GM20000 (cell line): ENCODE results near the gene EPHX1.
"Not testable (repeated sequence)": the region's sequence is repeated elsewhere in the genome, so short reads cannot be mapped to it uniquely, and the experiment has no call there.

Experiments used
- DNase-seq: peaks from one replicate; pipeline ENCODE4 v3.0.0; 2012; ENCODE audit warnings: low spot score
- CTCF ChIP-seq: IDR thresholded peaks from 2 replicates; pipeline ENCODE4 v1.5.1; 2012; ENCODE audit warnings: mild to moderate bottlenecking, control low read depth; ENCODE audit errors: extremely low read depth, missing control alignments

The EPHX1 gene

DNA sequence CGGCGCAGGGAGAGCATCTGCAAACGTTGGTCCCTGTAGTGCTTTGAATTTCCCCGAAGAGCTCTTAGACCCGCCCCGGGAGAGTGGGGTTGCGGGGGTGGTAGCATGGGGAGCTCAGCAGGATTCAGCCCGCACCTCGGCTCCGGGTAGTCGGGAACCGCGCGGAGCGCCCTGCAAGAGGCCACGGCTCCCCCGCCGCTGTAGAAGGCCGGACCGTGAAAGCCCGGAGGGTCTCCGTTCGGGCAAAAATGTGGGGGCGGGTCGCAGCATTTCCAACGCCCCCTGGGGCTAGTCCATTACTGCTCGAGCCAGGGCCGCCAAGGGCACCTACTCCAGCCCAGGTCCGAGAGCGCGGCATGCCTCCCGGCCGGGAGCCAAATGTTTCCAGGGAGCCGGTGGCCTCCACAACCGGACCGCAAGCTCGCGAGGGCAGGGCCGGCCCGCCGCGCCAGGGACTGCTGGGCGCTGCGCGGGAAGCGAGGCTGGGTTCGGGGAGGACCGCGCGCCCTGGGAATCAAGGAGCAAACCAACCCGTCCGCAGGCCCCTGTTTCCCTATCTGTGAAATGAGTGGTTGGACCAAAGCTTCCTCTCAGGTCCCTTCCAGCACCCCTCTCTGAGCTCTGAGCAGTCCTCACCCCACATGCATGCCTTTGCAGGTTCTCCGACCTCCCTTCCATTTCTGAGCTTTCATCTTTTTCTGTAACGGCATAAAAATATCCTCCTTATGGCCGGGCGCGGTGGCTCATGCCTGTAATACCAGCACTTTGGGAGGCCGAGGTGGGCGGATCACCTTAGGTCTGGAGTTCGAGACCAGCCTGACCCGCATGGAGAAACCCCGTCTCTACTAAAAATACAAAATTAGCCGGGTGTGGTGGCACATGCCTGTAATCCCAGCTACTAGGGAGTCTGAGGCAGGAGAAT is 73.0 kb downstream of the EPHX1 start:
- peak; percentile 66 for DNase-seq
- no peak for TF ChIP-seq CTCF

DNA sequence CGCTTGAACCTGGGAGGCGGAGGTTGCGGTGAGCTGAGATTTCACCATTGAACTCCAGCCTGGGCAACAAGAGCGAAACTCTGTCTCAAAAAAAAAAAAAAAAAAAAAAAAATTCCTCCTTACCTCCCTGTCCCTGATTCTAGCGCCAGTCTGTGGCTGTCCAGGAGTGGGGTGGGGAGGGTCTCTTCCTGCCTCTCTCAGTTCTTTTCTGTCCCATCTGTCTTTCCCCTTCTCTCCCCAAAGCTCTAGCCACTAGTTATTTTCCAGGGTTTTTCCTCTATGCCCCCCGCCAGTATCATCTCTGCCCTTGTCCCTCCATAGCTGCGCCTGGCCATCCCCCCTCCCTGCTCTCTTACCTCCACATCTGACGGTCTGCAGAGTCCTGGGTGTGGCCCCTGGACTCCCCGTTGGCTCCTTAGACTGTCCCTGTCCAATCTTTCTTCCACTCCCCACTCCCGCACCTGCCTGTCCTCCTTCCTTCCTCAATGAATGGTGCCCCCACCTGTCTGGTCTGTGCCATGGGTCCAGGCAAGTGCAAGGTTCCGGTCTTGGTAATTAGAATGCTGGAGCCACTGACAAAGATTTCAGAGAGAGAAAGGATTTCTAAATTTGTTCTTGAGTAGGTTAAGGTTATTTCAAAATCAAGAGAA is 73.8 kb downstream of the EPHX1 start:
- no peak for TF ChIP-seq CTCF
- no peak for DNase-seq

DNA sequence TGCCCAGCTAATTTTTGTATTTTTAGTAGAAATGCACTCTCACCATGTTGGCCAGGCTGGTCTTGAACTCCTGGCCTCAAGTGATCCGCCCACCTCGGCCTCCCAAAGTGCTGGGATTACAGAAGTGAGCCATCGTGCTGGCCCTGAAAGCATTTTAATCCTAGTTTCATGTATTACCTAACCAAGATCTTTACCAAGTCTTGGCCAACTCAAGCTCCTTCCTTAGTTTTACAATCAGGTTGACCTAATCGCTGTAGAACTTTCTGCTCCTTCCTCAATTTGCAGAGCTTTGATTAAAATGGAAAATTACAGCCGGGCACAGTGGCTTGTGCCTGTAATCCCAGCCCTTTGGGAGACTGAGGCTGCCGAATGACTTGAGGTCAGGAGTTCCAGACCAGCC is 75.4 kb downstream of the EPHX1 start:
- TF ChIP-seq CTCF: no peak
- no peak for DNase-seq

GRCh38 chr1:225886159-225887029 is 76.5 kb downstream of the EPHX1 start:
- TF ChIP-seq CTCF: no peak
- DNase-seq: no peak

GRCh38 chr1:225887030-225887314 is 77.0 kb downstream of the EPHX1 start:
- no peak for TF ChIP-seq CTCF

DNA sequence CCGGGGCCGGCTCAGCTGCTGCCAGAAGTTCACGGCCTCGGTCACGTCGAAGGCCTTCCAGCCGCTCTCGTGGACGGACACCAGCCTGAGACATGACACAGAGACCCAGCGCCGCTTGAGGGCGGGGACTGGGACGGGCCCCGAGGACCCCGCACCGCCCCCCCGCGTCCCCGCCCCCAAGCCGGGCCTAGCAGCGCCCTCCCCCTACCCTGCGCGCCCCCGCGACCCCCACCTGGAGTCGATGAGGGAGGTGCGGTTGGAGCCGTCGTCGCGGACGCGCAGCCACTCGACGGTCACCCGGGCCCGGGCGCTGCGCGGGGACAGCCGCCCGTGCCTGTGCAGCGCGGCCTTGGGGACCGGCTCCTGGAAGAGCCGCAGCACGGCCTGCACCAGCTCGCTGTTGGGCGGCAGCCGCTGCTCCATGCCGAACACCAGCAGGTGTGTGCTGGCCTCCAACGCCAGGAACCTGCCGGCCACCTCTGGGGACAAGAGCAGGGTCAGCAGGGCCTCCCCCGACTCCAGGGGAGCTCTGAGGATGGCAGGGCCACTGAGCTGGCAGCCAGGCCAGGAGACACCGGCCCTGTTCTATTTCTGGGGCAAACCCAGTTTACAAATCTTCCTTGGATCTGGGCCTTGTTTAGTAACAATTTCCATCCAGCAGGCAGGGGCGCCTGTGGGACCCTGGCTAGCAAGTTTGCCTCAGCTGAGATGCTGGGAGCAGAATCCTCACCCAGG is 77.8 kb downstream of the EPHX1 start:
- not testable (repeated sequence) for DNase-seq

More at GRCh38 chr1:225887030-225887314, 77.0 kb downstream of the EPHX1 start:
- DNase-seq: no peak

GRCh38 chr1:225888289-225888897 is 78.5 kb downstream of the EPHX1 start:
- TF ChIP-seq CTCF: no peak
- no peak for DNase-seq
